GM12873 (cell line): ENCODE results near the gene SH3TC2.

ENCODE experiments used
- TF ChIP-seq, protein P1 (sequence below): IDR thresholded peaks from 2 replicates; pipeline ENCODE4 v1.5.1; 2012; ENCODE audit warnings: low read depth, mild to moderate bottlenecking, moderate library complexity, low read length, control low read depth; ENCODE audit not compliant: insufficient read depth; ENCODE audit errors: missing control alignments

Gene SH3TC2

DNA sequence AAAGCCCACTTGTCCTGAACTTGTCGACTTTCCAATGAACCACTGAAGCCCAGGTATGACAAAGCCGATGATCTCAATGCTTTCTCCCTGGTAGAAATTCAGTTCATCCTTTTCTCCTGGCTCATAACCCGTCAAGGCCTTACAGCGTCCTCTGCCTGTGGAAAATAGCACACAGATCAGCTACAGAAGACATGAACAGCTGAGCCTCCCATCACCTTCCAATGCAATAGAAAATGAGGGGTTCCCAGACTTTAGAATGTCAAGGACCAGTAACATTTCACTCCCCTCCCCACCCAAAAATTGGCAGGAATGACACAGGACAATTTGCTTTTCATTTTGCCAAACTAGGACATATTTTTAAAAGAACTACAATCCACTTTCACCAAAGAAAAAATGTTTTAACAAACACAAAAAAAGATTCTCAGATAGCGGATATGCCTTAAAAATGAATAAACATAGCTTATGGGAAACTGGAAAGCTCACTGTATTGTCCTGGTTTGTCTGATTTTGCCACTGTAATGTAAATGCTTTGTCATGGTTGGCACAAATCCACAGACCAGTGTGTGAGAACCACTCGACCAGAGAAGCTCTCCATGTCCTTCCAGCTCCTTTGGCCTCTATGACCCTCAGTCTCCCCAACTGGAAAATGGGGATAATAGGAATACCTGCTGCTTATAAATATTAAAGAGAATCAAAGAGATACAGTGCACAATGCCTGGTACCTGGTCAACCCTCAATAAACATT, 24.4 kb downstream of the SH3TC2 start:
- TF ChIP-seq, protein P1, sequence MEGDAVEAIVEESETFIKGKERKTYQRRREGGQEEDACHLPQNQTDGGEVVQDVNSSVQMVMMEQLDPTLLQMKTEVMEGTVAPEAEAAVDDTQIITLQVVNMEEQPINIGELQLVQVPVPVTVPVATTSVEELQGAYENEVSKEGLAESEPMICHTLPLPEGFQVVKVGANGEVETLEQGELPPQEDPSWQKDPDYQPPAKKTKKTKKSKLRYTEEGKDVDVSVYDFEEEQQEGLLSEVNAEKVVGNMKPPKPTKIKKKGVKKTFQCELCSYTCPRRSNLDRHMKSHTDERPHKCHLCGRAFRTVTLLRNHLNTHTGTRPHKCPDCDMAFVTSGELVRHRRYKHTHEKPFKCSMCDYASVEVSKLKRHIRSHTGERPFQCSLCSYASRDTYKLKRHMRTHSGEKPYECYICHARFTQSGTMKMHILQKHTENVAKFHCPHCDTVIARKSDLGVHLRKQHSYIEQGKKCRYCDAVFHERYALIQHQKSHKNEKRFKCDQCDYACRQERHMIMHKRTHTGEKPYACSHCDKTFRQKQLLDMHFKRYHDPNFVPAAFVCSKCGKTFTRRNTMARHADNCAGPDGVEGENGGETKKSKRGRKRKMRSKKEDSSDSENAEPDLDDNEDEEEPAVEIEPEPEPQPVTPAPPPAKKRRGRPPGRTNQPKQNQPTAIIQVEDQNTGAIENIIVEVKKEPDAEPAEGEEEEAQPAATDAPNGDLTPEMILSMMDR, result no peak

- TF ChIP-seq, protein P1, result no peak
These were observed 25.0 kb downstream of the SH3TC2 start for GRCh38 chr5:149037817-149038216.

GRCh38 chr5:149036970-149037369, 25.9 kb downstream of the SH3TC2 start:
- TF ChIP-seq, protein P1, result no peak

GRCh38 chr5:149036168-149036567, 26.7 kb downstream of the SH3TC2 start:
- TF ChIP-seq, protein P1, result no peak

DNA sequence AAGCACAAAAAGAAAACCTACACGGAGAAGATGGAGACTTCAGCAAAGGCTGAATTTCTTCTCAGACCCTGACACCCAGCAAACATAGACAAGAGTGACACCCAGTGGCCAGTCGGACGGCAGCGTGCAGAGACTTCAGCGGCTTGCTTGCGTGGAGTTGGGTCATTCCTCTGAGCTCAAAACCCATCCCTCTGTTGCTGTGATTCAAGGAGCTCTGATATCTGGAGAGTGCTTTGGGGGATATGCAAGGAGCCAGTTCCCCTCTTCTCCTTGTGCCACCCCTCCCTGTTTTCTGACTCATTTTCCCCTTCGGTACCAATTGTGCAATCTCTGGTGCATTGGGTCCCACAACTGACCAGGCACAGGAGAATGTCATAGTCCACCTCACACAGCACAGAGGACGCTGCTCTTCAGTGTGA, 27.5 kb downstream of the SH3TC2 start:
- TF ChIP-seq, protein P1, result peak; percentile 92

DNA sequence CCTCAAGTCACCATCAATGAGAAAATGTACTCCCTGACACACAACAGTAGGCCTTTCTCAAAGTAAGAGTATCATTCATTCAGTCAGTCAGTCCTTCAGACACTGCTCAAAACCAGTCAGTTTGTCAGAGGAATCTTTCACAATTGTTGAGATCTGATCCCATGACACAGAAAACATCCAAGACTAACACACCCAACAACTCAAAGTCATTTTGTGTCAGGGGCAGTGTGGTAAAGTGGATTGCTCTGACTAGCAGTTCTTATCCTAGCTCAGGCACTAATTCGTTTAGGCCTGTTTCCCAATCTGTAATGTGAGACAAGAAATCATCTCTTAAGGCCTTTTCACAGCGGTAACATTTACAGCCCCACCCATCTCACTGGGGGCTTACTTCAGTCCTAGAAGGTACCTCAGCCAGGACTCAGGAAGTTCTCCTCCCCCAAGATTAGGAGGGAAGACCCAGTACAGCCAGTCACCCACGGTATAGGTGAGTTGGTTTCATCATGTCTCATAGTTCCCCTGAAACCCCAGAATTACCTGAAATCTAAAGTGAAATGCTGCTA, 31.9 kb downstream of the SH3TC2 start:
- TF ChIP-seq, protein P1, result no peak

GRCh38 chr5:149030392-149030791, 32.5 kb downstream of the SH3TC2 start:
- TF ChIP-seq, protein P1, result no peak
